LoVo (cell line): Measurements from ENCODE around the gene BIRC6.
"Not testable (repeated sequence)": the region's sequence is repeated elsewhere in the genome, so short reads cannot be mapped to it uniquely, and the experiment has no call there.

Experiments used
- DNase-seq: peaks from one replicate; pipeline ENCODE4 v3.0.0-alpha.2; 2016; ENCODE audit warnings: low spot score

BIRC6 gene

DNA sequence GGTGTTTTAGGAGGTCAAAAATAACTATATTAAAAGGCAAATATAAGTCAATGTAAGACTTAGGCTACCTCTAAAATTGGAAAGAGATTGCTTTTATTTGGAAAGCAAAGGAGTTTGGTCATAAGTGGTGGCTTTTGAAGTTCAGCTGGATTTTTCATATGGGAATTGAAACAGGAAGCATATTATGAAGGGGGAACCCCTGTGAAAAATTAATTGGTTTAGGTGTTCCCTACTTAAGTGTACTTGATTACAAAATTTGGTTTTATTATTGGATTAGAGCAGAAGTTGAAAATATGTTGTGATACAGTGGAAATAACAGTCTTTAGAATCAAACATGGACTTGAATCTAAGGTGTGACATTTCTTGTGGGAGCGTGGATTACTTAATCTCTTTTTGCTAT is 149.6 kb downstream of the BIRC6 start:
- DNase-seq, result no peak

- no peak for DNase-seq
These were observed 158.1 kb downstream of the BIRC6 start for GRCh38 chr2:32514946-32515345.

DNA sequence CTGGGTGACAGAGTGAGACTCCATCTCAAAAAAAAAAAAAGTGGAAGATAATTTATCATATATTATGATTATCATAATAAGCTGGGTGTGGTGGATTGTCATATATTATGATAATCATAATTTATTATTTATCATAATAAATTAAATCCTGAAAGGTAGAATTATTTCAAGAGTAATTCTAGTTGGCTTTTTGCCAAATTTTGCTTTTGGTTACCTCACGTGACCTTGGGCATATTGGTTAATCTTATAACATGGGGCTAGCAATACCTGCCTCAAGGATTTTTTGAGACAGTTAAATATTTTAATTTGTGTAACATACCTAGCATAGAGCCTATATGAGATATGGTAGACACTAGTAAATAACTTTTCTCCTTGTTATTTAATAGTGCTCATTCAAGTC is 159.7 kb downstream of the BIRC6 start:
- DNase-seq, result no peak

- no peak for DNase-seq
These were observed 165.9 kb downstream of the BIRC6 start for GRCh38 chr2:32522770-32523169.

DNA sequence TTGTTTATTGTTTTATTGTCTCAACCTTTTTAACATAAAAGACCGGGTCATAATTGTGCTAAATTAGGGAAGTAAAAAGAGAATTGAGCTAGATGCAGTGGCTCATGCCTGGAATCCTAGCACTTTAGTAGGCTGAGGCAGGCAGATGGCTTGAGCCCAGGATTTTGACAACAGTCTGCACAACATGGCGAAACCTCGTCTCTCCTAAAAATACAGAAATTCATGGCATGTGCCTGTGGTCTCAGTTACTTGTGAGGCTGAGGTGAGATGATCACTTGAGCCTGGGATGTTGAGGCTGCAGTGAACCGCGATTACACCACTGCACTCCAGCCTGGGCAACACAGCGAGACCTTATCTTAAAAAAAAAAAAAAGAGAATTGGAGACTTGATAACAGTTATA is 166.9 kb downstream of the BIRC6 start:
- no peak for DNase-seq

DNA sequence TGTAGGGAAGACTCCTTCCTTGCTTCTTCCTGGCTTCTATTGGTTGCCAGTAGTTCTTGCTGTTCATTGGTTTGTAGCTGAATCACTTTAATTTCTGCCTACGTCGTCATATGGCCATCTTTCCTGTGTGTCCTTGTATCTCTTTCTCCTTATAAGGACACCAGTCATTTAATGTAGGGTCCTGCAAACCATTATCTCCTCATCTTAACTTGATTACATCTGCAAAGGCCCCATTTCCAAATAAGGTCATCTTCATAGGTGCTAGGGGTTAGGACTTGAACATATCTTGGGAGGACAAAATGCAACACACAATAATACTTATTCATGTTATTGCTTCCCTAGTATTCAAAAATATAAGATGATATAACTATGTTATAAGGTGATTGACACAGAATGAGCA is 175.5 kb downstream of the BIRC6 start:
- DNase-seq, result no peak

- DNase-seq, result no peak
These were observed 176.1 kb downstream of the BIRC6 start for GRCh38 chr2:32532961-32533360.

DNA sequence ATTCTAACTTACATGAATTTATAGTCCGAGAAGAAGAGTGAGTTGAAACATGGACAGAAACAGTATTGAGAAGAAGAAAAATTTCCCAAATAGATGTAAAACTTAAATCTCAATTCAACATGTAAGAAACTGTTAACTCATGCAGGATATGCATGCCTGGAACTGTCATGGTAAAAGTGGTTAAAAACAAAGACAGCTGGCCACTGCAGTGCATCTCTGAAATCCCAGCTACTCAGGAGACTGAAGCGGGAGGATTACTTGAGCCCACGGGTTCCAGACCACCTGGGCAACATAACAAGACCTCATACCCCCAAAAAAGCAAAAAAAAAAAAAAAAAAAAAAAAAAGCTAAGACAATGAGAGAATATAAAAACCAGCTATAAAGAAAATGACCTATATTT is 178.0 kb downstream of the BIRC6 start:
- DNase-seq, result no peak

- DNase-seq, result no peak
These were observed 181.9 kb downstream of the BIRC6 start for GRCh38 chr2:32538735-32539134.

- not testable (repeated sequence) for DNase-seq
These were observed 195.7 kb downstream of the BIRC6 start for GRCh38 chr2:32552483-32552882.

GRCh38 chr2:32553829-32554432 is 197.1 kb downstream of the BIRC6 start:
- DNase-seq, result peak; percentile 26

DNA sequence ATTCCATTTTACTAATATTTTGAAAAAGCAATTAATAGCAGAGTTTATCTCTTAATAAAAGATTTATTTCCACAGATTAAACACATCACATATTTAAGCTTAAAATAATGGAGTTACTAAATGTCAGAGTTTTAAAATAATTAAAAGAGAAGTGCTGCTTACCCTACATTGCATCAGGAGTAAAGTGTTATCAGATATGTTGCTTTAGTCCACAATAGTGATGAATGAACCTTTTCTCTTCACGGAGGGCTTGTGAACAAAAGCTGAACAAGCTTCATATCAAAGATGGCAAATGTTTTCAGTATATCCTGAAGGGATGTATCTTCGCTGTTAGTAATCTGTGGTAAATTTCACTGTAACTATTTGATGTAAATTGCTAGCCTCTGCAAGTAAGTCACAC is 201.7 kb downstream of the BIRC6 start:
- no peak for DNase-seq

GRCh38 chr2:32559136-32559535 is 202.3 kb downstream of the BIRC6 start:
- DNase-seq, result no peak

GRCh38 chr2:32562906-32563305 is 206.1 kb downstream of the BIRC6 start:
- no peak for DNase-seq

DNA sequence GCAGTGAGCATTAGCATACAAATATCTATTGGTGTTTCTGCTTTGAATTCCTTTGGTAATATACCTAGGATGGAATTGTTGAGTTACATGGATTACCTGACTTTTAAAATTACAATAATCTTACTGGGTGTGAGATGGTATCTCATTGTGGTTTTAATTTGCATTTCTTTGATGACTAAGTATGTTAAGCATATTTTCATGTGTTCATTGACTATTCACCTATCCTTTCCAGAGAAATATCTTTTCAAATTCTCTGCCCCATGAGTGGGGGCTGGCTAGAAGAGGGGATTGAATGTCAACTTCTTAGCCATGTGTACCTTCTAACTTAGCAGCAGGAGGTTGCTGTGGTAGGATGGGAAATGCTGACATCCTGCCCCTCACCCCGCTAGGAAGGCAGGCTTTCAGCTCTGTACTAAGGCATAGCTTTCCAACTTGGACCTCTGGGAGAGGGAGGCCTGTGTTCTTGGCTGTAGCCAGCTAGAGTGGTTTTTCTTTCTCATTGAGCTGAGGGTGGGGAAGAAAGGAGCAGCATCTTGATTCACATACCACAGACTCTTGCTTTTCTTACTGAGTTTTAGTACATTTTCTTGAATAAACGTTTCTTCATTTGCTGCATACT is 207.7 kb downstream of the BIRC6 start:
- DNase-seq, result no peak

DNA sequence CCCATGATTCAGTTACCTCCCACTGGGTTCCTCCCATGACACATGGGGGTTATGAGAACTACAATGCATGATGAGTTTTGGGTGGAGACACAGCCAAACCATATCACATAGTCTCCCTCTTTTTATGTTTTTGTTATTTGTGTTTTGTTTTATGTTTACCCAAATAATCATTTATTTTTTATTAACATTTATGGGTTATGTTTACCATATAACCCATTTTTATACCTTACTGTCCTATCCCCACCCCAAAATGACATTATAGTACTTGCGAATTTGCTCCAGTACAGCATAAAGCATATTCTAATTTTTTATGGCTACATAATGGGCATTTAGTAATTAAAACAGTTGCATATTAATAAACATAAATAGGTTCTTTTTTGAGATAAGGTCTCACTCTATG is 209.1 kb downstream of the BIRC6 start:
- DNase-seq, result no peak

DNA sequence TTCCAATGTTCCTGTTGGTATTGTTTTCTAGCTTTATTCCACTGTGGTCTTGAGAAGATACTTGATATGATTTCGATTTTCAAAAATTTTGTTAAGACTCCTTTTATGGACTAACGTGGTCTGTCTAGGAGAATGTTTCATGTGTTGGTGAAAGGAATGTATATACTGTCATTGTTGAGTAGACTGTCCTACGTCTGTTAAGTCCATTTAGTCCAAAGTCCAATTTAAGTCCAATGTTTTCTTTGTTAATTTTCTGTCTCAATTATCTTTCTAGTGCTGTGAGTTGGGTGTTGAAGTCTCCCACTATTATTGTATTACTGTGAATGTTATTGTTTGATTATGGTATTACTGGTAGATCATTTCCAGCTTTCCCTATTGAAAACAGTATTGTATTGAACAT is 215.2 kb downstream of the BIRC6 start:
- DNase-seq, result no peak

- DNase-seq, result no peak
These were observed 215.9 kb downstream of the BIRC6 start for GRCh38 chr2:32572737-32573136.

GRCh38 chr2:32591669-32592463 is 235.0 kb downstream of the BIRC6 start:
- no peak for DNase-seq

DNA sequence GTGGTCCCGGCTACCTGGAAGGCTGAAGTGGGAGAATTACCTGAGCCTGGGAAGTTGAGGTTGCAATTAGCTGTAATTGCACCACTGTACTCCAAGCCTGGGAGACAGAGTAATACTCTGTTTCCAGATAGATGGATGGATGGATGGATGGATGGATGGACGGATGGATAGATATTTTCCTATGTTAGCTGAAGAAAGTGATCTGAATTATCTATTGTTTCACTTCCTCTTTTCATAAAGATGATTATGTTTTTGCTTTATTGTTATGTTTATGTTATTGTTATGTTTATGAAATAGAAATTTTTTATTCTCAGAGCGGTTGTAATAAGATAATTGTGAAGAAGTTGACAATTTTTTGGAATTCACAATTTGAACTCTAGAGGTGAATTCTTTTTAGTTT is 237.8 kb downstream of the BIRC6 start:
- no peak for DNase-seq

DNA sequence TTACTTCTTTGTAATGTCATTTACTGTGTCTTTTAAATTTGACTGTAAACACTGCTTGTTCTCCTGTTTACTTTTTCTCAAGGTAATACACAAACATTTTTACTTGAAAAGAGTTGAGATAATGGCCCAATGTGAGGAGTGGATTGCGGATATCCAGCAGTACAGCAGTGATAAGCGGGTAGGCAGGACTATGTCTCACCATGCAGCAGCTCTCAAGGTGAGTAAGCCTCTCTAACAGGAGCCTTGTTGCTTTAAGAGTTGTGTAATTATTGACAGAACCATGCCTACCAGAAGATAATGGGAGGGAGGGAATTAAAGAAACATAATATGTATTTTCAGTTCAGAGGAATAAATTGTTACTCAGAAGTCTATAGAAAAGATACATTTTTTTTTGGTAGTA is 254.5 kb downstream of the BIRC6 start:
- DNase-seq, result no peak

DNA sequence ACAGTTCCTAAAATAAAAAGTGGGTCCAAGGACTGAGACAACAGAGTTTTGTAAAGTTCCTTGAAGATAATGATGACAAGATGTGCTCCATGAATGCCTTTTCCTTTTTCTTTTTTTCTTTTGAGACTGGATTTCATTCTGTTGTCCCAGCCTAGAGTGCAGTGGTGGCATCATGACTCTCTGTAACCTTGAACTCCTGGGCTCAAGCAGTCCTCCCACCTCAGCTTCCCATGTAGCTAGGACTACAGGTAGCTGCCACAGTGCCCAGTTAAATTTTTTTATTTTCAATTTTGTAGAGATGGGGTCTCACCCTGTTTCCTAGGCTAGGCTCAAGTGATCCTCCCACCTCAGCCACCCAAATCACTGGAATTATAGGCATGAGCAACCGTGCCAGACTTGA is 254.9 kb downstream of the BIRC6 start:
- no peak for DNase-seq

DNA sequence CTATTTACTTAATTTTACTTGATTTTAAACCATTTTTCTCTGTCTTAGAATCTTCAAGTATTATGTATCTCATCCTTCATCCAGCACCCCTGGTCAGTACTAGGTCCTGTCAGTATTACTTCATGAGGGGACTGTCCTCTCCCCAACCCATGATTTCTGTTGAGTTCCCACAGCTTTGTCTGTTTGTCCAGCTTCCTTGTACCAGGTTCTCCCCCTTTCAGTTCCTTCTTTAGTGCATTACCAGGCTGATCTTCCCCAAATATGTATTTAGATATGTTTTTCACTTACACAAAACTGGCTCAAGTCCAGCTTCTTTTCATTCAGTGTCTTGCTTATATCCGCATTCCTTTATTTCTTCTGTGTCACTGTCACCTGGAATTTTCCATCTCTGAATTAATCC is 257.3 kb downstream of the BIRC6 start:
- DNase-seq, result no peak
